HG02678 (cell line): ENCODE results near the gene CBLN3.
"Not testable (repeated sequence)": the region's sequence is repeated elsewhere in the genome, so short reads cannot be mapped to it uniquely, and the experiment has no call there.

Source experiments
- ATAC-seq: cut with Tn5 transposase; IDR thresholded peaks from one replicate; pipeline ENCODE4 v1.9.1; 2021; ENCODE audit warnings: mild to moderate bottlenecking, moderate library complexity; ENCODE audit not compliant: unreplicated experiment

Gene CBLN3

DNA sequence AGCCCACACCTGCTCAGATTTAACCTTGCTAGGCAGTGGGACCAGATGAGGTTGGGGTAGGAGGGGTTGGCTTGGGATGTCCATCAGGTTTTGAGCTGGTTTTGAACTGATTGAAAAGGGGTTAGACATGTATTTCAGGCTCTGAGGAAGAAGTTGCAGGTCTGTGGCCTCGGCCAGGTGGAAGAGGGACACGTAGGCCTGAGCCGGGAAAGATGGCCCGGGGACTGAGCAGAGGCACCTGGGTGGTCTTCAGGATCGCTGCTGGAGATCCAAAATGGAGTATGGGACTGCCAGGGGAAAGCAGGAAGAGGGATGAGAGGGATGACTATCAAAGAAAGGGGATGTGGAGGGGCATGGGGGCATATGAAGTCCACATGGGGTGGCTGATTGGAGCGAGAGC, 23.1 kb downstream of the CBLN3 start:
- no peak for ATAC-seq

DNA sequence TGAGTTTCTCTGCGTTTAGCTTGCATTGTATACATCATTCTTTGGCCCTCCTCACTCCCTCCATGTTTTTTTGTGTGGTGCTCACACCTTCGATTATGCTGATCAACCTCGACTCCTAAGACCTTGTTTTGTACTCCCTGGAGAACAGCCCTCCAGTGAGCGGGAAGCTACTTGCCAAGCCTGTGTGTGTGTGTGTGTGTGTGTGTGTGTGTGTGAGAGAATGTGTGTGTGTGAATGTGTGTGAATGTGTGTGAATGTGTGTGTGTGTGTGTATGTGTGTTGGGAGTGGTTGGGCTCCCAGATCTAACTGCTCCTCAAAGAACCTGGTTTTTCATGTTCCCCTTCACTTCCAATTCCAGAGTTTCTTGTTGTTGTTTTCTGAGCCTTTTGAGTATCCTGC, 24.7 kb downstream of the CBLN3 start:
- ATAC-seq, result no peak

DNA sequence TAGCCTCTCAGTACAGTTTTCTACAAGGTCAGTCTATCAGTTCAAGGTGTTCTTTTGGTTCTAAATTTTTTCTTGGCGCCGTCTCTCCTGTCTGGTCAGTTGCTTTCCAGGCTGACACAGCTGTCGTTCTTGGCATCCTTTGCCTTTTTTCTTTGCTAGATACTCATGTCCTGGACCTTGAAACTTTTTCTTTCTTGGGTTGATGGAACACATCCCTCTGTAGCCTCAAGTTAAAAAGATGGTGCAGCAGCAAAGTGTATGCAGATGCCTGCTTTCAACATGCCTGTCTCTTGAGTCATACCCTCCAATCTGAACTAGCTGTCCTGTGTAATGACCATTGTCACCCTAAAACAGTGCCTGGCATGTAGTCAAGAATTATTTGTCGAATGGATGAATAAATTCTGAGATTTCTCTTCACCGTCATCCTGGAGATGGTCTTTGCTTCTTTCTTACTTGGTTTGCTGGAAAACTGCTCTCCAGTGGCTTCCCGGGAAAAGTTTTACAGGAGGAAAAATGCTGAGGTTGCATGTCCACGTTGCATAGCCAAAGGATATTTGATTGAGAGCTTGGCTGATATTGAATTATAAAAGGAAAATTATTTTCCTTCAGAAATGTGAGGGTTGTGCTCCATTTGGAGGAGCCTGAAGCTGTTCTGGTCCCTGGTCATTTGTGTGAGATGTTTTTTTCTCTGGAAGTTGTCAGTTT, 26.0 kb downstream of the CBLN3 start:
- ATAC-seq, result no peak

DNA sequence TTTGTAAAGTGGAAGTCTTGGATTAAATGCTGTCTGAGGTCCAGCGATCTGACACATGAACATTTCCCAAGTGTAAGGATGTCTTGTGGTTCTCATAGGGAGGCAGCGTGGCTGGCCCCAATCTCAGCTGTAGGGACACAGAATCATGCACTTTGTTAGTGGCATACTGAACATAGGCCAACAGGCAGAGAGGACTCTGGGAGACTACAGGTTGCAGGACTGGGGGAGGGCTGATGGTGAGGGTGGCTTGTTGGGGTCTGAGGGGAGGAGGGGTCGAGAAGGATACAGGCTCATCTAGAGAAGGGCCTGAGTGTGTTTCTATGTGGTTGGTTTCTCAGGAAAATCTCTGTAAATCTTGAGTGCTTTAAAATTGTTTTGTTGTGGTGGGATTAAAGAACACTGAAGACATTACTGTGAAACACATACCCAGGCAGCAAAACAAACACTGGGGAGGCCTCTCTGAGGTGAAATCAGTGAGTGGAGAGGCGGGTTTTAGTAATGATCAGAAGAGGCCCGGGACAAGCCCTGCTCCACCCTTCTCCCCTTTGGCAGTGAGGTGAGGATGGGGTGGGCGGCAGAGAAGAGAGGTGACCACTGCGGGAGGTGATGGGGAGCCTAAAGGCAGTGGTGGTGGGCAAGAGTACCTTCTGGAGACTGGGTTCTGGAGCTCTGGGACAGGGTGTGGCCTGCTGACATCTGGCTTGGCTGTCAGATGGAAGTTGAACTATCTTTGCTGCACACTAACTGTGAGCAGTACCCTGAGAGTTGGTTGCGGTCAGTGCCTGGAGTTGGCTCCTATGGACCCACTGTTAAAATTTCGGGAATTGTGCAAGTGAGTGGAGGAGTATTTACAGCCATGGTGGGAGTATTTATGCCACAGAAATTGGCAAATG, 27.4 kb downstream of the CBLN3 start:
- no peak for ATAC-seq

DNA sequence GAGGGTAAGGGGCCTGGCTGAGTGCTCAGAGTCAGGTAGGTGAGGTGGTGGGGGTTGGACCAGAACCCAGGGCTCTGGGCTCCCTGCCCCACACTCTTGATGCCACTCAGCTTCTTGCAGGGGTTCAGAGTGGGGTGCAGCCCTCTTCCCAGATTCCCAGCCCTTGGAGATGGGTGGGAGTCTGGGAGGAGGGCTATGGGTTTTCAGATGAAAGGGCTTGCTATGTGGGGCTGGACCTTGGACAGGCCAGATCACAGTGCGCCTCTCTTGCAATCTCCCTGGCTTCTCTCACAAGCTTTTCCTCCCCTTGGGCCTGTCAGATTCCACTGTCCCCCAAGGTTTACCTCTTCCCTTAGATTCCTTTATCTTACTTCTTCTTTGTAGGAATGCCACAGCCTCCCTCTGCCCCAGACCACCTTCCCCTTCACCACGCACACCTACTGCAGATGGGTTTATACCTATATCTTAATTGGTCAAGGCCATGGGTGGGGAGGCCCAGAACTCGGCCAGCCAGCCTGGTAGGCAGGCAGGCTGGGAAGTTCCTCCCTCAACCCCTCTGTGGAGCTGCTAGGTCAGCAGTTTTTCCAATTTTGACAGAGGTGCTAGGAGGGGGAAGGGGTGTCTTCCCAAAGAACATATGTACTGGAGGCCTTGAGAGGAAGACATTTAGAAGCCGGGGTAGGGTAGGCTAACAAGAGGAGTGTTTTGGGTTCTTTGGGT, 29.3 kb downstream of the CBLN3 start:
- ATAC-seq, result no peak

DNA sequence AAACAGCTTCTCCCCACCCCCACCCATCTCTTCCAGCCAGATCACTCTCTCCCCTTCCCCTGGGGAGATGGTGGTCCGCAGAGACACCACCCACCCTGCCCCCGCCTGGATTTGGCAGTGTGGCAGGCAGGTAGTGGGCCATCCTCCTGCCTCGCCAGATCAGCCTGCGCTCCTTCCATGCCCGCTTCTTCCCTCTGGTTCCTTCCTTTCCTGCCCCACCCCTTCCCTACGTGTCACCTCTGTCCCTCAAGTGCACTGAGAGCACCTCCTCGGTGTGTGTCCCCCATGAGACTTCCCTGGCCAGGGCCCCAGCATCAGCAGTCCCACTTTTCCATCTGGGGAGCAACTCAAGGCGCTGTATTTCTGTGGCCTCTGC, 30.0 kb downstream of the CBLN3 start:
- no peak for ATAC-seq

DNA sequence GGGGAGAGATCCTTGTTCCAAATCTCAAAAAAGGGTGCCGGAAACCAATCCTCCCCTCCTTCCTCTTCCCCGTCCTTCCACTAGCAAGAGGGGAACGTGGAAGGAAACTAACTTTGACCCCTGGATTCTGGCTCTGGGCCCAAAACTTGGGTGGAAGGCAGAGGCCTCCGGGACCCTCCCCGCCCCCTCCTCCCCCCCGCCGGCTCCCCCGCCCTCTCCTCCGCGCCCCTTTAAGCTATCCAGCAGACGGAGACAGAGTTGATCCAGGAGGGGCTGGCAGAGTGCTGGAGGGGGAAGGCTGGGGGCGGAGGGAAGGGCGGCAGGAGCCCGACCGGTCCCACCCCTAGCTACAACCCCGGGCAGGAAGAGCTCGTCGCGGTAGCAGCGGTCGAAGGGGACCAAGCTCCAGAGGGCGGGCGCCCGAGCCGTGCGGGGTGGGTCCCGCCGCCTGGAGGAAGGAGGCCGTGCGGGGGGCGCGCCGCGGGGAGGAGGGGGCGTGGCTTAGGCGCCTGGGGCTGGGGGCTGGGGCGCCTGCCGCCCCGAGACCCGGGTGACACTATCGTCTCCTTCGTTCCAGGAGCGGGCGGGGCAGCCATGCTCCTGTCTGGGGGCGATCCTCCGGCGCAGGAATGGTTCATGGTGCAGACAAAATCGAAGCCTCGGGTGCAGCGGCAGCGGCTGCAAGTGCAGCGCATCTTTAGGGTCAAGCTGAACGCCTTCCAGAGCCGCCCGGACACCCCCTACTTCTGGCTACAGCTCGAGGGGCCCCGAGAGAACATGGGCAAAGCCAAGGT, 30.6 kb downstream of the CBLN3 start, which contains the start of gene NYNRIN:
TSS of gene NYNRIN (plus strand) at position 351 of the 794 bp plus-strand sequence. CDS start at position 595, 244 bp downstream.
- no peak for ATAC-seq

DNA sequence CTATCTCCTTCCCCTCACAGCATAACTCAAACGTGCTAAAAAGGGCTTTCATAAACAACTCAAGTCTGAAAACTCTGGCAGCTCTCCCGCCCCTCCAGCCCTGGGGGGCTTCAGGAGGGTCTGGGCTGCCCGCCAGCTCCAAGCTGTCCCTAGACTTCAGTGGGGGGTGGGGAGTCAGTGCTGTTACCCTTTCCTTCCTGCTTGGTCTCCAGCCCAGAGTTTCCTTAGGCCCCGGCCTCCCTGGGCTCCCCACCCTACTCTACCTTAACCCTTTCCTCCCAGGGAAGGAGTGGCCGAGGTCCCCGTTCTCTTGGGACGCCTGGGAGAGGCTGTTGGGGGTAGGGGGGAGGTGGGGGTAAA, 31.2 kb downstream of the CBLN3 start:
- ATAC-seq, result no peak

DNA sequence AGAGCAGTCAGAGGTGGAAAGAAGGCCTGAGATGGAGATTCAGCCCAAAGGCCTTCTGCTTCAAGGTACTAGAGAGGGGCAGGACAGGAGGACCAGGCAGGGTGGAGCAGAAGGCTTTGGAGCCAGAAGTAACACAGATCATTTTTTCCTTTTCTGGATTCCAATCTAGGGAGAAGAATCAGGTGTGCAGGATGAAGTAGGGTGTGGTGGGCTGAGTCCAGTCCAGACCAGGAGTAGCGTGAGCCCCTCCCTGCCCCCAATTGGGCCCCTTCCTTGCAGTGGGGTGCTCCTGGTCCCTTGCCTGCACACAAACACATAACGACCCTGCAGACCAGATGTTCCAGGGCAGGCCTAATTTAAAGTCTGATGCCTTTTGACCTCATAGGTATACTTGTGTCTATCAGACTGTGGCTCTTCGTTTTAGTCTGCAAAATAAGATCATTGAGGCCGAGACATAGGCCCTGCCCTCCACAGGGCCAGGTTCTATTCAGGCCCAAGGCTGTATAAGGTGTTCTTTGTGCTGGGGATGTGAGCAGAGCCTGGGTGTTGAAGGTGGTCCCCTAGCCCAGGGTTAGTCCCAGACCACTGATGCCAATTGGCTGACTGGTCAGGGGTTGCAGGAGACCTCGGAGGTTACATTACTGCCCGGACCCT, 31.7 kb downstream of the CBLN3 start:
- ATAC-seq, result no peak

DNA sequence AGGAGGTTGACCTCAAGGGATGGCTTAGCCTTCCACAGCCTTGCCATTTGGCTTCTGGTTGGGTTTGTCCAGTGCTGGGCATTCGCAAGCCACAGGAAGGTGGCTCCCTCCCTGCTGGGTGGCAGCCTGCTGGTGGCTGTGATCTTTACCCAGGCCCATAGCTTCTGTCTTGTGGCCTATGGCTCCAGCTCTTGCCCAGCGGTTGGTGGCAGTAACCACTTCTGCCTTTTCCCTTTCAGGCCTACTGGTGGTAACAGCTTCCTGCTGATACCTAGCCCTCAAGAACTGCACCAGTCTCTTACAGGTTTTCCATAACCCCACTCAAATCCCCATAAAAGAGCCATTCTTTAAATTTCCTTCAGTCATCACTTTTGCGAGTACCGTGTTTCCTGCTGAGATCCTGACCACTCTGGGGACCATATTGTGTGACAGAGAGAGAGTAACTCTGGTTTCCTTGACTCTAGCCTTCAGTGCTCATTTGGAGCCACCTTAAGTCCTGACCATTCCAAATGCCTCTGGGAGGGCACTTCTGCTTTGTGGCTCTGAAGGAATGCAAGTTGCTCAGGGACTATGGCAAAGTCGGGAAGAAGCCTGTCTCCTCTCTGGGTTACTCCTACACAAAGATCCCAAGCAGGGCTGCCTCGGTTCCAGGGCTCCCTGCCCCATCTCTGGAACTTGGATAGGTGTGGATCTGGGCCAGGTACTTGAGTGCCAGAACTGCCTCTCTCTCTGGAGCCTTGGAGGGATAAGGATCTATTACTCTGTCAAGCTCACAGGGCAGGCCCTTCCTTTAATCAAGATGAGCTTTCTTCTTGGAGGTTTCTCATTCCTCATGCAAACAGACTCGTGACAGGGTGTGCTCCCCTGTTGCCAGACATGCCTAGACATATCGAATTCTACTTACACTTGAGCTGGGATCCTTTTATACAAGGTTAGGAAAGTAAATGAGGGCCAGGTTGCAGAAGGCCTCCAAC, 33.6 kb downstream of the CBLN3 start:
- no peak for ATAC-seq

DNA sequence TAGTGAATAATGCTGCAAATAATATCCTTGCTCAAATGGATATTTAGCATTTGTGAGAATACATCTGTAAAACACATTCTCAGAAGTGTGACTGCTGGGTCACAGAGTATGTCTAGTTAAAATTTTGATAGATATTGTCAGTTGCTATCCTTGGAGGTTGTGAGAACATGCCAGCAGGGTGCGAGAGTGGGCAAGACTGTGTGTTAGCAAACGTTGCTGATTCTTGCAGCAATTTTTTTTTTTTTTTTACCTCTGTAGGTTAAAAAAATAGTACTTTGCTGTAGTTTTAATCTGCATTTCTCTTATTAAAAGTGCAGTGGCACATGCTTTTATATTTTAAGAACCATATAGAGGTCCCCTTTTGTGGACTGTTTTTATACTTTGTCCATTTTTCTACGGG, 35.2 kb downstream of the CBLN3 start:
- ATAC-seq, result no peak

DNA sequence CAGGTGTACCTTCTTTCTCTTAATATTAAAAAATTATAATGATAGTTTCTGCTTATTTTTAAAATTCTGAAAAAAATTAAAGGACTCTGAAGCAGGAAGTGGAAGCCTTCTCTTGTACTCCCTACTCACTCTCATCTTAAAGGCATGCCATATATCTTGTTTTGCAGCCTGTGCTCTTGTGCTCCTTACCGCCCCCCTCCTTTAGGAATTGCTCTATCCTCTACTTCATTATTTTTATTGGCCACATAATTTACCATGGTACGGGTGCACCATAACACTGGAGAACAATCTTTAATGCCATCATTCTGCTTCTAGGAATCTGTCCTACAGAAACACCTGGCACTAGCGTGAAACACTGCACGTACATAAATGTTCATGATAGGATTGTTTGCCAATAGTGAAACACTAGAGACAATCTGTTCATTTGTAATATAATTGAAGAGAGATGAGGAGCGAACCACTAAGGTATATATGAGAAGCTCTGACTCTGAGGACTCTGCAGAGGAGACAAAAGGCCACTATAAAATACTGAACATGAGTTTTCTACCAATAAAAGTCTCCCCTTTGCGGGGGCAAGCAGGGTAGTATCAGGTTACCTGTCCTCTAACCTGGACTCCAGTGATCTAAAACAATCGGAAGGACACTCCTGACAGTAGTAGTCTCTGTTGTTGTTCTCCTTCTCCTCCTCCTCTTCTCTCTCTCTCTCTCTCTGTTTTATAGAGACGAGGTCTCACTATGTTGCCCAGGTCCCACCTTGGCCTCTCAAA, 37.0 kb downstream of the CBLN3 start:
- ATAC-seq, result no peak

DNA sequence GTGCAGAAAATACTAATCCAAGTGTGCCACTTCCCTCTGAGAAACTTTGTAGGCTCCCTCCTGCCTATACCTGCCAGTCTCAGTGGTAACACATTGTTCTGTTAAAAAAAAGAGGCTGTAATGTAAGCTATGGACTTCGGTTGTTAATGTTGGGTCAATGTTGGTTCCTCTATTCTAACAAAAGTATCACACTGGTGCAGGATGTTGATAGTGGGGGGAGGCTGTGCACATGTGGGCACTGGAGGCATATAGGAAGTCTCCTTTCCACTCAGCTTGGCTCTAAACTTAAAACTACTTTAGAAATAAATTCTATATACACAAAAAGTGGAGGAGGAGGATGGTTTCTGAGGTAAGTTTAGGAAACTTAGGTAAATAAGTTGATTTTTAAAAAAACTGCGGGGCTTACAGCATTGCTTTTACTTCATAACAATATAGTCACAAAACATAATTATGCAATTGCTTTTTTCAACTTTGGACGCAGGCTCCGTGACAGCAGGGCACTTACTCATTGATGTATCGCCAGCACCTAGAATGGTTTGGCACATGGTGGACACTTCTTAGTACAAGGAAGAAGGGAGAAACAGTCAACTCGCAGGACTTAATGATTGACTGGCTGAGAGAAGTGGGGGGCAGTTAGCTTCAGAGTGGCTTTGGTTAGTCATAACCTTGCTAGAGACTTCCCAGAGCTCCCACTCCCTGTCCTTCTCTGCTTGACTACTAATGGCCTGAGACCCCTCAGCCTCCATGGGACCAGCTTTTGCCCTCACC, 38.6 kb downstream of the CBLN3 start:
- ATAC-seq, result no peak

DNA sequence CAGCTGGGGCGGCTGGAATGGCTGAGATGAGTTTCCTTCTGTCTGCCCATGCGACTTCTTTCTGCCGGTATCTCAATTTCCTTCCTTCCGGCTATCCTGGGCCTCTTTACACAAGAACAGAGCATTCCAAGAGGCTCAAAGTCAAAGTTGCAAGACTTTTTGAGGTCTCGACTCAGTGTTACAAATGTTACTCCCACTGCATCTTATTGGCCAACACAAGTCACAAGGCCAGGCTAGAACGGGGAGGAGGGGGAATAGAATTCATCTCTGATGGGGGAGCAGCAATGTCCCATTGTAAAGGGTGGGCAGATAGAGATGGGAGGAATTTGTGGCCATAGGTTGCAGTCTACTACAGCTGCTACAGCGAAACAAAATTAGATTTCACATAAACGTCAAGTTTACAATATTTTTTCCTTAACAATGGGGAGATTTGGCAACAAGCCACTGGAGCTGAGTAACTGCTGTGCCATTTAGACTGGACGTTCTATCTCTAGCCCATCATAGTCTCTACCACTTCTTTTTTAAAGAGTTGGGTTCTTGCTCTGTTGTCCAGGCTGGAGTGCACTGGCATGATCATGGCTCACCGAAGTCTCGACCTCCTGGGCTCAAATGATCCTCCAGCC, 40.1 kb downstream of the CBLN3 start:
- ATAC-seq, result no peak

DNA sequence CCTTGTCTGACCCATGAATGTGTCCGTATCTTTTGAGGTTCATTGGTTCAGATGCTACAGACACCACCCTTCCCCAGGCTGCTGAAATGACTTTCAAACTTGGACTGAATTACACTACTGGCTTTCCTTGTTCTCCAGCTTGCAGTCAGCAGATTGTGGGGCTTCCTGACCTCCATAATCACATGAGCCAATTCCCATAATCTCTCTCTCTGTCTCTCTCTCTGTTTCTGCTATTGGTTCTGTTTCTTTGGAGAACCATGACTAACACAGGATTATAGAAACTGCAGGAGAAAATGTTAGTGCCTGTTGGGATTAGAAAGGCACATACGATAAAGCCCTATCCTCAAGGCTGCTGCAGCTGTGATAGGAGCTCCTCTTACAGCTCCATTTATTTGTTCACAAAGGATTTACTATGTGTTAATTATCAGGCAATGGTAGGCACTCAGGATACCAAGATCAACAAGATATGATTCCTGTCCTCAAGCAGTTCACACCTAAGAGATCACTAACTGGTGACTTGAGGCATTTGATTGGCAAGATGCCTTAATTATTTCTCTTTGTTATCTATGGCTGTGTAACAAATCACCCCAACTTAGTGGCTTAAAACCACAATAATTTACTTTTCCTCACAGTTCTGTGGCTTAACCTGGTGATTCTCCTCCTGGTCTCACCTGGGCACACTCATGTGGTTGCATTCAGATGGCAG, 40.8 kb downstream of the CBLN3 start:
- no peak for ATAC-seq

DNA sequence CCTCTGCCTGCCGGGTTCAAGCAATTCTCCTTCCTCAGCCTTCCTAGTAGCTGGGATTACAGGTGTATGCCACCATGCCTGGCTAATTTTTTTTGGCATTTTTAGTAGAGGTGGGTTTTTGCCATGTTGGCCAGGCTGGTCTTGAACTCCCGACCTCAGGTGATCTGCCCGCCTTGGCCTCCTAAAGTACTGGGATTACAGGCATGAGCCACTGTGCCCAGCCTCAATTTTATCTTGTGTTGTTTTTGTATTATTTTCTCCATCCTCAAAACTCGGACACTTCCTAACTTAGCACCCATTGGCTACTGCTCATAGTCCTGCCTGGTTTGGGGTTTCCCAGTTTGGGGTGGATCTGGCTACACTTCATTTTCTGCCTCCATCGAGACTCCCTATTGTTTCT, 41.9 kb downstream of the CBLN3 start:
- not testable (repeated sequence) for ATAC-seq

DNA sequence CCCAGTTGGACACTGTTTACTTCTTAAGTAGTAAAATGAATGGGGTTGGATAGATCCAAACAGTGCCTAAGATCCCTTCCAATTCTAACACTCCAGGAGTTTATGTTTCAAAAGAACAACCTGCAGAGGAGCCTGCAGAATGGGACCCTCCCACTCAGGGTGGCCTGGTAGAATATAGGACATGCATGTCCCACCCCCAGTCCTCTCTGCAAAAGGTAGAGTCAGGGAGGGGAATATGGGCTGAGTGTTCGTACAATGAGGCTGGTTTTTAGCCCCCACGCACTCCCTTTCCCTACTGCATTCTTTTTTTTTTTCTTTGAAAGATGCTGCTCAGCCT, 42.5 kb downstream of the CBLN3 start:
- ATAC-seq, result no peak
